HG03066 (cell line): ENCODE results near the gene TRMT1.

Experiments used
- ATAC-seq: cut with Tn5 transposase; IDR thresholded peaks from one replicate; pipeline ENCODE4 v1.9.1; 2021; ENCODE audit warnings: low read depth; ENCODE audit not compliant: unreplicated experiment

The TRMT1 gene

GRCh38 chr19:13057744-13058143 lies 58.8 kb downstream of the TRMT1 start:
- ATAC-seq = no peak

DNA sequence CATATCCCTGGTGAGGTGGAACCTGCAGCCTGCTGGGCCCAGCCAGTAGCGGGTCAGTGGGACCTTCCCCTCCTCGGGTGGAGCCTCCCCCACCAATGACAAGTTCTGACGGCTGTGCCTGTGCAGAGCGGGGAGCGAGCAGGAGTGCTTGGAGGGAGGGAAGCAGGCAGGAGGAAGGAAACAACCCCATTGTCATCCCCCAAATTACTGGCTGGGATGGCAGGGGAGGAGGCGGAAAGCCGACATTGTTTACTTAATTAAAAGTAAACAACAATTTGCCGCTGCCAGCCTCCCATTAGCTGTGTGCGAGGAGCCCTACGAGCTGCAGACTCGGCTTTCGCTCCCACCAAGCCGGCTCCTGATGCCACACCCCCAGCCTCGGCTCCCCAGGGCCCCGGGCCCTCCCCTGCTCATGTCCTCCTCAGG lies 59.4 kb downstream of the TRMT1 start:
- ATAC-seq = no peak

DNA sequence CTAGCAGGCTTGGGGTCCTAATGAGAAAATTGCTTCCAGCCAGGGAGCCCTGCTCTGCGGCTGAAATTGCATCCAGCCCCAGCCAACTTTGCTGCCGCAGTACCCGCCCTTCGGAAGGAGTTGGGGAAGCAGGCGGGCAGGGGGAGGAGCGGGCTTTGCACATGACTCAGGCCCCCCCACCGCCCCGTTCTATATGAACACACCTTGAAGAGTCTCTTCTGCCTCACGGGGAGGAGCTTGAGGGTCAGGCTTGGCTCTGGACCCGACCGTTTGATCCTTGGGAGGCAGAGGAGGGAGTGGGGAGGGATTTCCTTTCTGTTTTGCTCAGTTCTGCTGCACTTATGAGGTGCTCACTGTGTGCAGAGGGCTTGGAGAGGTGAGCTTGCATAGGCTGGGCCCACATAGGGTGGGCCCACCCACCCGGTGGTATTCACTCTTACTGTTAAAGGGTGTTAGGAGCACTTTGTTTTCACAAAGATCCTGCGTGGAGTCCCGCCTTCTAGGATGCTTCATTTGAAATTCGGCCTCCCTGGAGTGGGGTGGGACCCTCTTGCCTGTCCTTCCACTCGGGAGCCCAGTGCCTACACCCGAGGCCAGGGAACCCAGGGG lies 60.4 kb downstream of the TRMT1 start:
- no peak for ATAC-seq

GRCh38 chr19:13055213-13056051 lies 61.1 kb downstream of the TRMT1 start:
- ATAC-seq = no peak
